H1 (cell line): ENCODE data around the gene SIDT1. TPM values are rescaled to one million over a fixed set of nuclear protein-coding genes. Genes with fewer than 3 reads are reported as not detected.

ENCODE experiments used
- CTCF ChIA-PET: fragments of 300-600 bp; sonication (Branson Sonifier 250); formaldehyde crosslinking; loops from one replicate; lab custom pipeline; 2021; ENCODE audit not compliant: partially characterized antibody; lab: Charles Lee
- POLR2A ChIA-PET: fragments of 300-600 bp; sonication (Branson Sonifier 250); formaldehyde crosslinking; loops from one replicate; lab custom pipeline; 2021; ENCODE audit warnings: inconsistent platforms; ENCODE audit not compliant: partially characterized antibody; lab: Charles Lee
- DNase-seq, 2 experiments: peaks; one replicate each; pipeline versions ENCODE4 v3.0.0 to v3.0.0-alpha.2; 2010 to 2022; ENCODE audit warnings: low spot score in 2 of 2, low read depth in 1 of 2, mixed read lengths in 1 of 2
- FAIRE-seq: peaks from 2 replicates; lab custom pipeline; 2011; peaks lifted over from hg19 to GRCh38; lab: Jason Lieb, UNC
- H2AFZ ChIP-seq: 2 replicates; pipeline ENCODE4 v1.8.1; 2012; ENCODE audit warnings: low read length, inconsistent platforms
- H2AK5ac ChIP-seq: 2 replicates; pipeline ENCODE4 v1.6.1; 2013; ENCODE audit warnings: low read depth, low read length
- H2BK120ac ChIP-seq: replicated peaks from 2 replicates; pipeline ENCODE3; 2013; ENCODE audit warnings: low read depth, low read length, inconsistent platforms
- H2BK12ac ChIP-seq: 2 replicates; pipeline ENCODE4 v1.6.1; 2013; ENCODE audit warnings: low read depth, low read length
- H2BK15ac ChIP-seq: 2 replicates; pipeline ENCODE4 v1.6.1; 2013; ENCODE audit warnings: low read length
- H2BK20ac ChIP-seq: 2 replicates; pipeline ENCODE4 v1.6.1; 2013; ENCODE audit warnings: low read length
- H2BK5ac ChIP-seq: 2 replicates; pipeline ENCODE4 v1.6.1; 2013; ENCODE audit warnings: low read depth, low read length
- H3K14ac ChIP-seq: 2 replicates; pipeline ENCODE4 v1.6.1; 2013; ENCODE audit warnings: inconsistent platforms; ENCODE audit not compliant: insufficient read length
- H3K18ac ChIP-seq: 2 replicates; pipeline ENCODE4 v1.6.1; 2013; ENCODE audit warnings: low read length; ENCODE audit errors: extremely low read depth
- H3K23ac ChIP-seq: 2 replicates; pipeline ENCODE4 v1.6.1; 2013; ENCODE audit warnings: inconsistent platforms; ENCODE audit not compliant: insufficient read length
- H3K23me2 ChIP-seq: 2 replicates; pipeline ENCODE4 v1.6.1; 2013; ENCODE audit warnings: low read depth, low read length
- H3K27ac ChIP-seq: 2 replicates; pipeline ENCODE4 v1.6.1; 2011; ENCODE audit warnings: low read depth, low read length, inconsistent platforms
- H3K27me3 ChIP-seq, 4 experiments: replicated peaks in 1 of 4; 1 replicate in 1 of 4; 2 replicates in 3 of 4; pipeline versions ENCODE4 v1.6.1 to v1.8.1; 2011 to 2013; ENCODE audit warnings: low read length in 3 of 4, mild to moderate bottlenecking in 3 of 4, inconsistent platforms in 2 of 4, mixed read lengths in 2 of 4, moderate library complexity in 1 of 4; ENCODE audit not compliant: control insufficient read depth in 3 of 4, insufficient read depth in 3 of 4; ENCODE audit errors: extremely low read depth in 1 of 4
- H3K36me3 ChIP-seq, 4 experiments: 2 replicates each; pipeline versions ENCODE4 v1.6.1 to v1.8.1; 2011 to 2013; ENCODE audit warnings: mild to moderate bottlenecking in 4 of 4, low read length in 3 of 4, moderate library complexity in 2 of 4, control low read depth in 1 of 4, inconsistent platforms in 1 of 4; ENCODE audit not compliant: insufficient read depth in 4 of 4, control insufficient read depth in 2 of 4
- H3K4ac ChIP-seq: replicated peaks from 2 replicates; pipeline ENCODE3; 2013; ENCODE audit warnings: low read length, low read depth, mixed read lengths, inconsistent platforms; ENCODE audit not compliant: insufficient read length
- H3K4me1 ChIP-seq, 4 experiments: replicated peaks in 1 of 4; 1 replicate in 1 of 4; 2 replicates in 3 of 4; pipeline versions ENCODE4 v1.6.1 to v1.8.1; 2011 to 2013; ENCODE audit warnings: low read length in 3 of 4, inconsistent platforms in 2 of 4, mixed read lengths in 1 of 4; ENCODE audit not compliant: insufficient read depth in 4 of 4, control insufficient read depth in 3 of 4
- H3K4me2 ChIP-seq, 2 experiments: 2 replicates each; pipeline versions ENCODE4 v1.6.1 to v1.8.1; 2011 to 2013; ENCODE audit warnings: low read depth in 2 of 2, low read length in 2 of 2, control low read depth in 1 of 2, inconsistent platforms in 1 of 2, mild to moderate bottlenecking in 1 of 2; ENCODE audit not compliant: insufficient read depth in 1 of 2
- H3K4me3 ChIP-seq, 4 experiments: fragments of 200-600, 300-600 bp in 1 of 4; sonication (generic), shearing (Covaris generic), sonication (Bioruptor Twin) in 1 of 4; 2 replicates each; pipeline versions ENCODE4 v1.5.1 to v1.8.1; 2011 to 2016; ENCODE audit warnings: low read length in 4 of 4, low read depth in 3 of 4, control low read depth in 2 of 4, inconsistent platforms in 2 of 4, mild to moderate bottlenecking in 2 of 4, mixed read lengths in 1 of 4, moderate library complexity in 1 of 4; ENCODE audit not compliant: insufficient read depth in 2 of 4; ENCODE audit errors: extremely low read depth in 1 of 4
- H3K56ac ChIP-seq: replicated peaks from 2 replicates; pipeline ENCODE3; 2013; ENCODE audit warnings: low read depth, mild to moderate bottlenecking, mixed read lengths, low read length, inconsistent platforms; ENCODE audit not compliant: insufficient read length
- H3K79me1 ChIP-seq: 2 replicates; pipeline ENCODE4 v1.6.1; 2013; ENCODE audit warnings: low read depth, low read length, control low read depth
- H3K79me2 ChIP-seq, 2 experiments: 2 replicates each; pipeline versions ENCODE4 v1.6.1 to v1.8.1; 2012 to 2013; ENCODE audit warnings: low read length in 2 of 2, mild to moderate bottlenecking in 2 of 2, inconsistent platforms in 1 of 2; ENCODE audit not compliant: insufficient read depth in 2 of 2, control insufficient read depth in 1 of 2
- H3K9ac ChIP-seq, 4 experiments: replicated peaks in 1 of 4; 1 replicate in 1 of 4; 2 replicates in 3 of 4; pipeline versions ENCODE4 v1.6.1 to v1.8.1; 2011 to 2013; ENCODE audit warnings: low read depth in 3 of 4, low read length in 3 of 4, control low read depth in 2 of 4, mild to moderate bottlenecking in 2 of 4, moderate library complexity in 2 of 4, inconsistent platforms in 1 of 4; ENCODE audit errors: extremely low read depth in 1 of 4
- H3K9me3 ChIP-seq, 2 experiments: 2 replicates each; pipeline versions ENCODE4 v1.6.1 to v1.8.1; 2012 to 2013; ENCODE audit warnings: mild to moderate bottlenecking in 2 of 2, moderate library complexity in 2 of 2, control low read depth in 1 of 2, inconsistent platforms in 1 of 2, low read depth in 1 of 2, low read length in 1 of 2, mixed read lengths in 1 of 2; ENCODE audit not compliant: insufficient read depth in 2 of 2
- H4K20me1 ChIP-seq, 2 experiments: replicated peaks in 1 of 2; 2 replicates each; pipeline versions ENCODE3 to v1.8.1; 2011 to 2013; ENCODE audit warnings: inconsistent platforms in 2 of 2, low read length in 2 of 2, mild to moderate bottlenecking in 1 of 2; ENCODE audit not compliant: insufficient read depth in 2 of 2, control insufficient read depth in 1 of 2
- H4K5ac ChIP-seq: 2 replicates; pipeline ENCODE4 v1.6.1; 2013; ENCODE audit warnings: low read length, low read depth, mixed read lengths, inconsistent platforms; ENCODE audit not compliant: insufficient read length
- H4K8ac ChIP-seq: 2 replicates; pipeline ENCODE4 v1.8.0; 2013; ENCODE audit warnings: mild to moderate bottlenecking, moderate library complexity, low read length, inconsistent platforms; ENCODE audit not compliant: insufficient read depth; ENCODE audit errors: extremely low read depth
- H4K91ac ChIP-seq: replicated peaks from 2 replicates; pipeline ENCODE3; 2013; ENCODE audit warnings: low read length, mixed read lengths, inconsistent platforms; ENCODE audit not compliant: insufficient read length
- WGBS, 2 experiments: shearing (Covaris generic) in 1 of 2; methylation state at CpG; one replicate each; pipeline versions ENCODE4 v1.1.6 to v1.1.7; 2013 to 2015; ENCODE audit warnings: low lambda C conversion rate in 2 of 2, mixed read lengths in 2 of 2, inconsistent platforms in 1 of 2, low coverage in 1 of 2, missing lambda C conversion rate in 1 of 2; ENCODE audit not compliant: insufficient replicate concordance in 2 of 2, insufficient coverage in 1 of 2, insufficient read length in 1 of 2; ENCODE audit errors: extremely low coverage in 1 of 2, missing lambda C conversion rate in 1 of 2; 5-methylcytosine and 5-hydroxymethylcytosine counted together
- polyA plus RNA-seq, 7 experiments: library from polyadenylated mRNA; depleted of rRNA in 3 of 7; stranded (reverse) in 5 of 7; unstranded in 2 of 7; fragments of >200 nt in 5 of 7; fragments of 200-250 nt in 2 of 7; gene quantifications; 1 replicate in 5 of 7; 2 replicates in 1 of 7; 4 replicates in 1 of 7; pipeline versions ENCODE4 v1.2.1 to v1.2.3, GENCODE V29; 2011 to 2013; ENCODE audit warnings: missing spikeins in 2 of 7, mixed read lengths in 2 of 7
- total RNA-seq: library from RNA; stranded (reverse); fragmentation: NEBNext Ultra II Directional; extraction: Animal tissue kit (Norgen Biotek cat#: 25700); gene quantifications from 2 replicates; pipeline ENCODE4 v1.2.1, GENCODE V29; 2021

The SIDT1 gene
- total and polyA plus RNA-seq, 2 of the 8 experiments (the other 6 are each of a cell fraction or from before 2014, with no cell fraction given), result 0.06 TPM; not detected in 1

- no peak overlapping the region for H4K5ac ChIP-seq
- H3K4me1 ChIP-seq, result peaks cover 0 to 13% (median 5%) of the 10 kb centered on the region in 4 experiments; a peak in 2 of 7 replicates
- H3K9me3 ChIP-seq, result no peaks in the 10 kb centered on the region
- H3K4me3 ChIP-seq, result peak overlapping the region in 1 of 4 experiments; percentile 11; a peak in 1 of 8 replicates
- no peak overlapping the region for H3K14ac ChIP-seq
- no peak overlapping the region for H4K8ac ChIP-seq
- no peaks in the 10 kb centered on the region for H3K79me1 ChIP-seq
- no peaks in the 10 kb centered on the region for H3K23me2 ChIP-seq
- H3K23ac ChIP-seq, result no peak overlapping the region
- H3K56ac ChIP-seq, result no peak overlapping the region
- no peaks in the 10 kb centered on the region for H3K79me2 ChIP-seq
- H2BK15ac ChIP-seq, result no peak overlapping the region
- H3K9ac ChIP-seq, result no peak overlapping the region
- 63% methylated on average over 3 of the region's 3 CpGs; no CpG with 5 or more reads in 1 of the 2 experiments for WGBS, 2 experiments
- FAIRE-seq (peak; percentile 76), DNase-seq (no peak)
- no peak overlapping the region for H3K18ac ChIP-seq
- CTCF ChIA-PET, result no interaction called here
- POLR2A ChIA-PET, result no interaction called here
- no peaks in the 10 kb centered on the region for H3K27me3 ChIP-seq
- no peak overlapping the region for H2BK12ac ChIP-seq
- peak overlapping the region; percentile 18; the same call in 1 of the 2 replicates for H2AFZ ChIP-seq
- no peak overlapping the region for H2BK120ac ChIP-seq
- H3K36me3 ChIP-seq, result no peaks in the 10 kb centered on the region
- H3K4me2 ChIP-seq, result no peak overlapping the region; a peak in 2 of 4 replicates
- H2BK5ac ChIP-seq, result no peak overlapping the region
- no peak overlapping the region for H3K27ac ChIP-seq
- no peak overlapping the region for H2BK20ac ChIP-seq
- no peak overlapping the region for H3K4ac ChIP-seq
- no peaks in the 10 kb centered on the region for H4K20me1 ChIP-seq
- H4K91ac ChIP-seq, result no peak overlapping the region
- H2AK5ac ChIP-seq, result no peak overlapping the region
Observed at GRCh38 chr3:113585720-113586119, 53.4 kb downstream of the SIDT1 start.
